Smooth muscle cell (in vitro differentiated cells): ENCODE measurements around the gene RBM7. TPM values are rescaled to one million over a fixed set of nuclear protein-coding genes. Genes with fewer than 3 reads are reported as not detected.

Experiments
- DNase-seq: peaks from one replicate; lab custom pipeline; 2025; ENCODE audit not compliant: unreplicated experiment; lab: John Stamatoyannopoulos, UW
- H2AFZ ChIP-seq: fragments of 200-600 bp; sonication (generic); 2 replicates; pipeline ENCODE4 v1.6.0; 2016; ENCODE audit warnings: antibody characterized with exemption, low read depth, mild to moderate bottlenecking
- H3F3A ChIP-seq: fragments of 200-600 bp; sonication (generic); 2 replicates; pipeline ENCODE4 v1.6.0; 2017; ENCODE audit warnings: antibody characterized with exemption, low read depth
- H3K27ac ChIP-seq: fragments of 200-600 bp; sonication (generic); 2 replicates; pipeline ENCODE4 v1.5.1; 2016; ENCODE audit warnings: low read depth, mild to moderate bottlenecking
- H3K27me3 ChIP-seq: fragments of 200-600 bp; sonication (generic); 2 replicates; pipeline ENCODE4 v1.6.1; 2016; ENCODE audit warnings: low read depth, mild to moderate bottlenecking
- H3K36me3 ChIP-seq: fragments of 200-600 bp; sonication (generic); 2 replicates; pipeline ENCODE4 v1.5.1; 2016; ENCODE audit warnings: low read depth
- H3K4me1 ChIP-seq: fragments of 200-600 bp; sonication (generic); 2 replicates; pipeline ENCODE4 v1.5.1; 2016; ENCODE audit warnings: low read depth
- H3K4me2 ChIP-seq: fragments of 200-600 bp; sonication (generic); 2 replicates; pipeline ENCODE4 v1.6.0; 2016; ENCODE audit warnings: mild to moderate bottlenecking
- H3K4me3 ChIP-seq: fragments of 200-600 bp; sonication (generic); 2 replicates; pipeline ENCODE4 v1.5.1; 2016; ENCODE audit warnings: mild to moderate bottlenecking
- H3K79me2 ChIP-seq: fragments of 200-600 bp; sonication (generic); 2 replicates; pipeline ENCODE4 v1.6.0; 2016; ENCODE audit warnings: low read depth, mild to moderate bottlenecking
- H3K9ac ChIP-seq: fragments of 200-600 bp; sonication (generic); 2 replicates; pipeline ENCODE4 v1.6.0; 2016; ENCODE audit warnings: low read depth
- H3K9me3 ChIP-seq: fragments of 200-600 bp; sonication (generic); replicated peaks from 2 replicates; pipeline ENCODE4 v1.5.1; 2016; ENCODE audit warnings: low read depth
- H4K20me1 ChIP-seq: fragments of 200-600 bp; sonication (generic); 2 replicates; pipeline ENCODE4 v1.6.0; 2016; ENCODE audit warnings: low read depth
- CTCF ChIP-seq: fragments of 200-600 bp; sonication (generic); IDR thresholded peaks from 2 replicates; pipeline ENCODE4 v1.5.1; 2017; ENCODE audit warnings: borderline replicate concordance, mild to moderate bottlenecking, antibody characterized with exemption; ENCODE audit not compliant: insufficient read depth, poor library complexity, severe bottlenecking
- WGBS: methylation state at CpG from one replicate; pipeline ENCODE4 v1.1.7; 2016; ENCODE audit warnings: low lambda C conversion rate; 5-methylcytosine and 5-hydroxymethylcytosine counted together
- polyA plus RNA-seq: library from polyadenylated mRNA; unstranded; fragments of >200 nt; fragmentation: Nextera tagmentation; extraction: Ambion mirVana; gene quantifications from 2 replicates; pipeline ENCODE4 v1.2.1, GENCODE V29; 2016
- total RNA-seq: library from RNA; depleted of rRNA; stranded (reverse); fragments of >200 nt; gene quantifications from 2 replicates; pipeline ENCODE4 v1.2.3, GENCODE V29; 2014

Gene RBM7
- total and polyA plus RNA-seq, 2 experiments from 2014 or later, result 47.1 to 90.9 TPM

DNA sequence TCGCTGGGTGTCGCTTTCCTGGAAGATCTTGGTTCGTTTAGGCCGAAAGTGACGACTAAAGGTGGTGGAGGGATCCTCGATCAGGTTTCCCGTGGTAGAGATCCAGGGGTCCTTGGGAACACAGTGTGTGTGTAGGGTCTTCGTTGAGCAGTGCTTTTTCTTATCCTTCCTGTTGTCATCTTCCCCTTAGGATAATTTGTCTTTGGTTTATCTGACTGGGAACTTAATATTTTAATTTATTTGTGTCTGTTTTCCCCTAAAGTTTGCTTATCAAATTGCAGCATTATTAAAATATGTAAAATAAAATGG lies 403 bp downstream of the RBM7 start:
- peaks cover 21% of the 10 kb centered on the region for H3K4me1 ChIP-seq
- no peaks in the 10 kb centered on the region for H3K27me3 ChIP-seq
- H3K27ac ChIP-seq, result peak overlapping the region; percentile 99
- peak overlapping the region; percentile 97 for H3K9ac ChIP-seq
- H3F3A ChIP-seq, result peaks cover 2% of the 10 kb centered on the region
- H3K9me3 ChIP-seq, result no peaks in the 10 kb centered on the region
- peak overlapping the region; percentile 74 for H3K4me3 ChIP-seq
- TF ChIP-seq CTCF, result no peak
- H2AFZ ChIP-seq, result peak overlapping the region; percentile 60
- H3K4me2 ChIP-seq, result peak overlapping the region; percentile 96
- peaks cover 1% of the 10 kb centered on the region for H3K36me3 ChIP-seq
- DNase-seq, result no peak
- 0% methylated on average over 8 of the region's 8 CpGs for WGBS
- H3K79me2 ChIP-seq, result peaks cover 63% of the 10 kb centered on the region
- H4K20me1 ChIP-seq, result peaks cover 44% of the 10 kb centered on the region

DNA sequence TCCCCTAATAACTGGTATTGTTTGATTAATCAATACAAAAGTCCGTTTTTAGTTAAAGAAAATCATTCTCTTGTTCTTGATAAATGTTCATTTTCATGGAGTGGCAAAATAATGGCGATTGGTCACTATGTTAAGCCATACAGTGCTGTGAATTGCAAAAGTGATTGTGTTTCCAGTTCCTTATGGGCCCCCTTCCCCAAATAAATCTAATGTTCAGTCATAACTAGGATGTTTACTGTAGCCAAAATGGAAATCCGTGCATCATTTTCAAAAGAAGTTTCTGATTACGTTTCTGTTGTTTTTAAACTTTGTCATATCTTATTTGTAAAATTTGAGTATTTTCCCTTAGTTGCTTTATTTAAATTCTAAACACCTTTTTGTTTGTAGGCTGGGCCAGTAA lies 845 bp downstream of the RBM7 start:
- Histone ChIP-seq H3K4me1 (peaks cover 21% of the 10 kb centered on the region), H3K27ac (peak overlapping the region; percentile 99), H3K36me3 (peaks cover 5% of the 10 kb centered on the region), H3F3A (peaks cover 2% of the 10 kb centered on the region), H3K27me3 (no peaks in the 10 kb centered on the region), H3K4me3 (peak overlapping the region; percentile 74), H3K9me3 (no peaks in the 10 kb centered on the region), H3K9ac (peak overlapping the region; percentile 97), H4K20me1 (peaks cover 48% of the 10 kb centered on the region), H3K4me2 (peak overlapping the region; percentile 96), H3K79me2 (peaks cover 68% of the 10 kb centered on the region), H2AFZ (no peak overlapping the region)
- WGBS, result under 1% methylated on average over 4 of the region's 4 CpGs
- DNase-seq, result no peak
- TF ChIP-seq CTCF, result no peak

GRCh38 chr11:114412946-114413345 lies 12.5 kb downstream of the RBM7 start:
- no peak for DNase-seq
- Histone ChIP-seq H3K4me2 (no peak overlapping the region), H3K9me3 (no peaks in the 10 kb centered on the region), H3K27me3 (no peaks in the 10 kb centered on the region), H3F3A (no peaks in the 10 kb centered on the region), H3K9ac (no peak overlapping the region), H3K27ac (no peak overlapping the region), H3K4me3 (no peak overlapping the region), H4K20me1 (peaks cover 5% of the 10 kb centered on the region), H3K4me1 (no peaks in the 10 kb centered on the region), H3K79me2 (peaks cover 7% of the 10 kb centered on the region), H3K36me3 (peaks cover 11% of the 10 kb centered on the region), H2AFZ (no peak overlapping the region)
- WGBS, result 89% methylated on average over 4 of the region's 4 CpGs
- no peak for TF ChIP-seq CTCF

DNA sequence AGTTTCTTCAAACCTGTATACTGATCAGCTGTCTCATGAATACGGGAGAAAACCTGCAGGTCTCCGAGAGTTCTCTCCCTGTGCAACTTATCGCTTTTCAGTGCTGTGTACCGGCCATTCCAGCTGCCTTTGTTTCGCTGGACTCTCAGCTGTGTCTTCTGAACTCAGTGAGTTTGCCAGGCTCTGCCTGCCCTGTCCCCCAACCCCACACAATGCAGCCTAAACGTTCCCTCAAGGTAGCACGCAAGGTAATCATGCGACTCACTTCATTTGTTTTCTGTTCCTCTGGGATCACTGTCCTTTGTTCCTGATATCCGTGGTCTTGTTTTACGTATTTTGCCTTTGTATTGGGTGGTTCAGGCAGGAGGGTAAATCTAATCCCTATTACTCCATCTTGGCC lies 13.5 kb downstream of the RBM7 start:
- DNase-seq, result no peak
- H2AFZ ChIP-seq, result no peak overlapping the region
- H3K4me3 ChIP-seq, result no peak overlapping the region
- TF ChIP-seq CTCF, result no peak
- H3K4me2 ChIP-seq, result no peak overlapping the region
- H3K27ac ChIP-seq, result no peak overlapping the region
- H3K27me3 ChIP-seq, result no peaks in the 10 kb centered on the region
- H3K9me3 ChIP-seq, result no peaks in the 10 kb centered on the region
- H4K20me1 ChIP-seq, result peaks cover 2% of the 10 kb centered on the region
- H3K9ac ChIP-seq, result no peak overlapping the region
- H3K79me2 ChIP-seq, result no peaks in the 10 kb centered on the region
- no peaks in the 10 kb centered on the region for H3K4me1 ChIP-seq
- no peaks in the 10 kb centered on the region for H3F3A ChIP-seq
- WGBS, result 86% methylated on average over 10 of the region's 10 CpGs
- peaks cover 2% of the 10 kb centered on the region for H3K36me3 ChIP-seq
